ENCODE data around the gene GRID1.
"Not testable (repeated sequence)": the region's sequence is repeated elsewhere in the genome, so short reads cannot be mapped to it uniquely, and the experiment has no call there.

The GRID1 gene

DNA sequence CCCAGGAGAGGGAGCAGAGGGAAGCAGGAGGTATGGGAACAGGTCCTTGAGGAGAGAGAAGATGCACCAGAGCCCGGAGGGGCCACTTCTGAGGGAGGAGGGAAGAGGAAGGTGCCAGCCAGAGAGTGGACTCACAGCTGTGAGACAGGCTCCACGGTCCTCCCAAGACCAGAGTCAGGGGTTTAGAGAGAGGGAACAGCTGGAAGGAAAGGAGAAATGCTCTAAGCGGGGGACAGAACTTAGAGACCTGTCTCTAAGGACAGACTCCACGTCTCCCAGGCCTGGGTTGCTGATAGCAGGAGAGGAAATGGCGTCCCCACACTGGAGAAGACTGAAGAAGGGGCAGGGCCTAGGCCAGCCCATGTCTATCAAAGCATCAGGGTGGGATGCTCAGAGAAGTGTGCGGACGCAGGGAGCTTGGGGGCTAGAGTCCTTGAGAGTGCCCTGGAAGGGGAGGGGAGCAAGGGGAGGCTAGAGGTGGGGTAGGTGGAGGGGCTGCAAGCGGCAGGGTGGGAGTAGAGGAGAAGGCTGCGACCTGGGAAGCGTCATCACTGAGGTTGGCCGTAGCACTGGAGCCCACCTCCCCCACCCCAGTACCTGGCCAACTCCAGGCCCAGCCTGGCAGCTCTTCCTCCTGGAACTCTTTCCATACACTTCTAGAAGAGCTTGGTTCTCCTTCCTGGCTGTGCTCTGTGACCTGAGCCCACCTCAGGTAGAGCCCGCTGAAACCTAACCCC is 25.6 kb upstream of the GRID1 start:
- no peak for DNase-seq

DNA sequence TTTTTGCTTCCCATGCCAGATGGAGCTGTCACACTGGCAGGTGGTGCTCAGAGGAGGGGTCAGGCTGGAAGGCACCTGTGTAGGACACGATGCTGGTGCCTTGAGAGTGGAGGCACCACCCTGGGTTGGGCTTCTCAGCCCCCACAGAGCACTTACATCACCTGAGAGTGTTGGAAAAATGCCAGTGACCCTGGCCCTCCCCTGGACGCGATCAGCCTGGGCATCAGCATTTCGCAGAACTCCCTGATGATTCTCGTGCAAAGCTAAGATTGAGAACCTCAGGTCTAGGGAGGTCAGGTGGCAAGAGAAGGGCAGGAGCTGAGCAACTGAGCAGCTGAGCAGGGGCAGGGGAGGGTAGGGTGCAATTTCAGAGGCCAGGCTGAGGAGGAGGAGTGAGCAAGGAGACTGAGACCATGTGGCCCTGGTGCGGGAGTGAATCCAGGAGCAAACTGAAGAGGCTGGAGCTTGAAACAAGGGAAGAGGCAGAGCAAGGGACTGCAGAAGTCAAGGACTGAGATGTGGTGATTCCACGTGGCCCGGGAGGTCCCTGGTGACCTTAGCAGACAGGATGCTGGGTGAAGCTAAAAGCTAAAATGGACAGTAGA is 24.7 kb upstream of the GRID1 start:
- no peak for DNase-seq

DNA sequence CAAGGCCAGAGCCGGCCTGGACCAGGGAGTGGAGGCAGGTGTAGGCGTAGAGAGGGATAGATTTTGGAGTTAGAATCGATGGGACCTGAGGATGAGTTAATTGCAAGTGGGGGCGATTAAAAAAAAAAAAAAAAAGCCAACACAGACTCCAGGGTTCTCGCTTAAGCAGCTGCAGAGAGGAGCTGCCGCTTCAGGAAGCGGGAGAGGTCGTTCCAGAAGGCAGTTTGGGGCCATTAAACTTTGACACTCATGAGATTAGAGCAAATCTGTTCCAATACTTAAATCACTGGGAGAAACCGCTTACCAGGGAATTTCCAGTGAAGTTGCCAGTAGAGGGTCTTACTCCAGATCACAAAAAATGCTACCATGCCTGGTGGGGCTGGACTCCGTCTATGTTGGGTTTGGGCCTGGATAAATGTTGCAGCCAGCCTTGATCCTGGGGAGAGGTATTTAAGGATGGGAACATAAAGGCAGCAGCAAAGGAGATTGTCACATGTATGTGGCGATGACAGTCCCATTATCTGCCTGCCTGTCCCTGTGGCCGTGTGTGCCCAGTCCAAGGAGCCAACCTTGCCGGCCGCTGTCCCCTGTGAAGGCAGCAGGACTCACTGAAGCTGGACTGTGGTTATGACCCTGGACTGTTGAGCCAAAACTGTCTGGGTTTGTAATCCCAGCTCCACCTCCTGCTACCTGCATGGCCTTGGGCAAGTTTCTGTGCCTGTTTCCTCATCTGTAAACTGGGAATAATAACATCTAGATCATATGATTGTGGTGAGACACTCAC is 23.9 kb upstream of the GRID1 start:
- DNase-seq, result no peak

DNA sequence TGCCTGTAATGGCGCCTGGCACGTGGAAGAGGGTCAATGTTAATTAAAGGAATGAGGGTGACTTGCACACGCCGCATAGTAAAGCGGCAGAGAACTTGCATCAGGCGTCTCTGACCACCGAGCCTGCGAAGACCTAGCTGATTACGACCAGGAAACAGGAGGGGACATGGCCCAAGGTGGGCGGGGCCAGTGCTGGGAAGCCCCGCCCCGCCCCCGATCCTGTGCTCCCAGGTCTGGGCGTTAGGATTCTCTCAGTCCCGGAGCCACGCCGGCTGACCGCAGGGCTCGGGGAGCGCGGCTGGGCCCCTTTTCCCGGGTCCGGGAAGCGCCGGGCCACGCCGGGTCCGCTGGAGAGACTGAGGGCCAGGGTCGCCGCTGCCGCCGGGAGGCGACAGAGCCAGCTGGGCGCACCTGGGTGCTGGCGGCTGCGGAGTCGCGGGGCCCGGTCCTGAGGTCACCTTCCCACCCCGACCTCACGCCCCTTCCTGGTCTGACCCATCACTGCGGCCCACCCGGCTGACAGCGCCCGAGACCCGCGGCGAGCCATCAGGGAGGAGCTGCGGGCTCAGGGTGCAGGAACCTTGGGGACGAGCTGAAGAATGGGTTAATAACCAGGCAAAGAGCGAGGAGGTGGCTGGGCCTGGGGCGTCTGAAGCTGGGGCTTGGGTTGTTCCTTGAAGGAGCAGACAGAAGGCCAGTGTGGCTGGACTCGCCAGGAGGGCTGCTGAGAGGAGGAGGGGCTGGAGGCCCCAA is 23.0 kb upstream of the GRID1 start:
- no peak for DNase-seq

- not testable (repeated sequence) for DNase-seq
Observed at GRCh38 chr10:86389109-86389440, 22.5 kb upstream of the GRID1 start.

- DNase-seq, result no peak
Observed at GRCh38 chr10:86388119-86388704, 21.6 kb upstream of the GRID1 start.

DNA sequence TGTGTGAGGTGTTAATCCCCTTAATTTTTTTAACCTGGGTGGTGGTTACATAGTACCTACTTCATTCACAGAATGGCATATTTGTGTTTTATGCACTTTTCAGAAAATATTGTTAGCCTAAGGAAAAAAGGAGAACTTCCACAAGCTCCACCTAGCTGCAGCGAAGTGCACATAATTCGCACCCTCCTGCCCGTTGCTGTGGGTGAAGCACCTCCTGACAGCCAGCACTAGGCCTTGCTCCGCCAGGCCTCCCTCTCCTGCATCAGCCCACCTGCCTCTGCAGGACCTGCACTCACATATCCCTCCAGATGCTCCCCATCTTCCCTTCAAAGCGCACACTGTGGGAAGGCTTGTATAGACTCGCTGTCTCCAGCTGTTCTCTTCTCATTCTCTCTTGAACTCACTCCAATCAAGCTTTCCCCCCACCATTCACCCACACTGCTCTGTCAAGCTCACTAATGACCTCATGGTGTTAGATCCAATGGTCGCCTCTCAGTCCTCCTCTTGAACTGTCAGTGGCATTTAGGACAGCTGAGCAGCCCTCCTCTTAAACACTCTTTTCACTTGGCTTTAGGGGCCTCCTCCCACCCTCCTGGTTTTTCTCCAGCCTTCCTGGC is 20.7 kb upstream of the GRID1 start:
- DNase-seq, result no peak

DNA sequence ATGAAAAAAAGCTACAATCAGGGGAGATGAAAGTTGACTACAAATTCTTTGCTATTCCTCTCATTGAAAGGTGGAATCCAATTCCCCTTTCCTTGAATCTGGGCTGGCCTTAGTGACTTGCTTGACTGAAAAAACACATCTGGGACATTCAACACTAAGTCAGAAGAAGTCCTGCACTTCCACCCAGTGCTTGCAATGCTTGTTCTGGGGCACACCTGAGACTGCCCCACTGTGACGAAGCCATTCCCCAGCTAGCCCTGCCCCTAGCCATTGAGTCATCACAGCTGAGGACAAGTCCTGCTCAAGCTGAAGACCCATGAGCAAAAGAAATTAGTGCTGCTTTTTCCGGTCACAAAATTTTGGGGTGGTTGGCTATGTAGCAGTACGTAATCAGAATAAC is 19.2 kb upstream of the GRID1 start:
- DNase-seq, result no peak

DNA sequence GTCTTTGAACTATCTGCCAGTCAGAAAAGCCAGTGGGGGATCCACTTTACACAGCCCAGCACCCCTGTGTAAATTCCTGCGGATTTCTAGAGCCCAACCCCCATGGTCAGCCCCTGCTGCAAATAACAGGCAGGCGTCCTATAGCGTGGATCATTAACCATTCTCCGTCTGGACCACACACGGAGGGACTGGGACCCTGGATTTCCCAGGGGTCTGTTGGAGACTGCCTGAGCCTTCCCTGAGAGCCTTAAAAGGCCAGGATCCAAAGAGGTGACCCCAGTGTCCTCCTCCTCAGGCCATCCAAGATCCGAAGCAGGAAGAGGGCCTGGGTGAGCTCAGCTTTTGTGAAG is 11.2 kb upstream of the GRID1 start:
- no peak for DNase-seq

- DNase-seq, result peak; percentile 54 to 80 (median 68)
Observed at GRCh38 chr10:86376852-86377796, 10.5 kb upstream of the GRID1 start.

DNA sequence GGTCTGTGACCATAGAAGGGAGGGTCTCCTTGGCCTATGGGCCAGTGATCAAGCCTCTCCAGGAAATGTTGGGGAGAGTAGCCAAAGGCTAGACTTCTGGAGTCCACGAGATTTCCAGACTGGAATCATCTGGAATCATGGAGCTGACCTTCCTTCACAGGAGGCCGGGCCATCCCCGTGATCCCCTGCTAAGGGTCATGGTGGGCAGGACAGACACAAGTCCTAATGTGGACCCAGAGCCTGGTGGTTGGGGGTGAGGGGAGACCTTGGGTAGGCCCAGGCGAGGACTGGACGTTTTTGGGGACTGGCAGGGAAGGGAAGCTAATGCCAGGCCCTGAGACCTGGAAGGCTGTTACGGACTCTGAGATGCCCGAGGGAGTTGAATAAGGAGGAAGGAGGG is 9.8 kb upstream of the GRID1 start:
- DNase-seq, result no peak

GRCh38 chr10:86375204-86375603 is 8.6 kb upstream of the GRID1 start:
- no peak for DNase-seq

DNA sequence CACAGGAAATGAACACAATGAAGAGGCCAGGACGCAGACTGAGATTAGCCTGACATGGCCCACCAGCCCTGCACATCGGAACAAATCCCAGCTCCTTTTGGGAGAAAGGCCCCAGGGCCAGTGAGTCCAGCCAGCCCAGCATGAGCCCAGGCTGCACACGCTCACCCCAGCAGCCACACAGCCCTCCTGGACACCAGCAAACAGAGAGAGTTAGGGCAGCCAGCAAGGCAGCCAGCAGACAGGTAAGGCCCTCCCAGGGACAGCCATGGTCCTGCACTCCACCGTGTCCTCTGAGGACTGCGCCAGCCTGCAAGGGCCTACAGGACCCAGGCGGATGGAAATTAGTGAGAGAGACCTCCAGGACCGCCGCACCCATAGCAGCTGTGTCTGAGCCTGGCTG is 8.1 kb upstream of the GRID1 start:
- DNase-seq, result no peak

GRCh38 chr10:86373828-86374227 is 7.2 kb upstream of the GRID1 start:
- no peak for DNase-seq

- DNase-seq, result no peak
Observed at GRCh38 chr10:86373251-86373650, 6.7 kb upstream of the GRID1 start.

DNA sequence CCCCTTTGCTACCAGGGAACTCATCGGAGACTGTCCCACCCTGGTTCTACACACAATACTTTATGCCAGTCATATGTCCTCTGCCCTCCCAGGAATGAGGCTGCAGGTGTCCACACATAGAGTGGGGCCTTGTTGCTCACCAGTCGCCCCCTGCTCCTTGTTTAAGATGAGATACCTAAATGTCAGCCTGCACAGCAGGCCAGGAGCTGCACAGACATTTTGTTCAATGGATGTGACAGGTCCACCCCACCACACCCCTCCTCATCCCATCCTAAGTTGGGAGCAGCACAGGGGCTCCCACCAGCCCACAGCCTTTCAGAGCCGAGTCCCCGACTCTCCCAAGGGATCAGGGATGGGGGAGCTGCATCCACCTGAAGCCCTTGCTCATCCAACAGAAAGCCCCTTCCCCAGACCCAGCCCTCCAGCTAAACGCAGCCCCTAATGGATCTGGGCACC is 6.2 kb upstream of the GRID1 start:
- DNase-seq, result no peak

DNA sequence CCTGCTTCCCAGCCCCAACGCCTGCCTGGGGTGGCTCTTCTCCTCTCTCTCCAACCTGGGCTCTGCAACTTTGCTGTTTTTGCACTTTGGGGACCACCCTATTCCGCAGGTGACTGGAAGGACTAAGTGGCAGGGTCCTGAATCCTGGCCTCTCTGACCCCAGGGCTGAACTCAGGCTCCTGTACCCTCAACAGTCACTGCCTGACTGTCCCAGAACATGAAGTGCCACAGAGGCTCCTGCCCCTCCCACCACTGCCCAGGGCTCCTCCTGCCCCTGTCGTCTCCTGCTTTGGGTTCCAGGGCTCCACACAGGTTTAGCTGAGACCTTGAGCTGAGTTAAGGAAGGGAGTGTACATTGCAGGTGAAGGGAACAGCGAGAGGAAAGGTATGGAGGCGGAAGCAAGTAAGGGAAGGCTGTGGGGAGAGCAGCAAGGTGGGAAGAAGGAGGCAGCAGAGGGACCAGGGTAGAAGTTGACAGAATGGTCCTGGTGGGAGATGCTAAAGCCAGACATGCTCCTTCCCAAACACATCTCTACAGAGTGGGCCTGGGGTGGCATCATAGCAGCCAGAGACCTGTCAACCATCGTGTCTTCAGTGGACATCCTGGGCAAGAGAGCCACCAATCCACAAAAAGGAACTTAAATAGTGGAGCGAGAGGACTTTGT is 5.7 kb upstream of the GRID1 start:
- DNase-seq, result no peak

- DNase-seq, result no peak
Observed at GRCh38 chr10:86371691-86372090, 5.1 kb upstream of the GRID1 start.

DNA sequence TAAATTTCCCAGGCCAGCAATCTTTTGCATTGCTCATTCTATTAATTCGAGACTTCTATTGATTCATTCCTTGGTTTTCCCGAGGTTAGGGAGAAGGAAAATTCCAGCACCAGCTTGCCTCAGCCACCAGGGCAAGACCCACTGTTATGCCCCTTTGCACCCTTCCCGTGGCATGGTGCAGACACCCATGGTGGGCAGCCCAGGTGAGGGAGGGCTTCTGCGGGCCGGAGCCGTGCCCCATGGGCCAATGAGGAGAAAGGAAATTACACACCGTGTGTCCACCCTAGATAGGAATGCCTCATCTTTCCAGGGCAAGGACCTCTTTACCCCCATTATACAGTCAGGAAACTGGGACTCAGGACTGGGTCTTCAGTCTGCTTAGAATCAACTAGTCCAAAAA is 4.5 kb upstream of the GRID1 start:
- no peak for DNase-seq

DNA sequence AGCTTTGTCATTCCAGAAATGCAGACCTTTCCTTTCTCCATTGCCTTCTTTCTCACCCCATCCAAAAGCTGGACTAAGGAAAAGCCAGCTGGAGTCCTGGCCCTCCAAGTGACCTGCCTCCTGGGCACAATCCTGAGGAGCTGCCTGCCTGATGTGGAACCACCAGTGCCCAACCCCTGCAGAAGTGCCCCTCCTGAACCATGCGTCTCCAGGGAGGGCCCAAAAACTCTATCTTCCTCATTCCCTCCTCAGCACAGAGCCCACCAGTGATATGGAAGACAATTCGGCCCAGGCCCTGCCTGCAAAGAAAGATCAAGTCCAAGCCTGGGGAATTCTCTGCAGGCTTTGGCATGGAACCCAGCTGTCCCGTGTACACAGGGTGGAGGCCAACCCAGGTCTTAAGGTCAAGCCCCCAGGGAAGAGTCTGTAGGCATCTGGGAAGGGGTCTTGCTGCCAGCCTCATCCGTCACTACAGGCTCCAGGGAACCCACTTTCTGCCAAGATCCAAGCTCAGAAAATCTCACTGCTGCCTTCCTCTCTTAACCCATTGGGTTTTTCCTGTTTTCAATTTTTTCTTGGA is 3.5 kb upstream of the GRID1 start:
- no peak for DNase-seq

Measured in T-helper 2 cell (primary cell).